ENCODE results near the gene MAS1. TPM values are rescaled to one million over a fixed set of nuclear protein-coding genes. Genes with fewer than 3 reads are reported as not detected.

The MAS1 gene
- total RNA-seq, 4 donors from 2014 or later: not detected

DNA sequence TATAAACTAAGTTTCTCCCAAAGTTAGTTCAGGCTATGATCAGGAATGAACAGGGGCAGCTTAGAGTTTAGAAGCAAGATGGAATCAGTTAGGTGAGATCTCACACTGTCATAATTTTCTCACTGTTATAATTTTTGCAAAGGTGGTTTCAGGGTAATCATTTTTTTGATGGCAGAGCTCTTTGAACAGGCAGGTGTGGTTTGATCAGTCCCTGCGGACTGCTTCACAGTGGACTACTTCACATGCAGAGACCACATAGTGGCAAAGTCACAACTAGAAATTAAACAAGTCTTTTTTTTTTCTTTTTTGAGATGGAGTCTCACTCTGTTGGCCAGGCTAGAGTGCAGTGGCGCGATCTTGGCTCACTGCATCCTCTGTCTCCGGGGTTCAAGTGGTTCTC lies 6.8 kb downstream of the MAS1 start:
- TF ChIP-seq, protein P1, sequence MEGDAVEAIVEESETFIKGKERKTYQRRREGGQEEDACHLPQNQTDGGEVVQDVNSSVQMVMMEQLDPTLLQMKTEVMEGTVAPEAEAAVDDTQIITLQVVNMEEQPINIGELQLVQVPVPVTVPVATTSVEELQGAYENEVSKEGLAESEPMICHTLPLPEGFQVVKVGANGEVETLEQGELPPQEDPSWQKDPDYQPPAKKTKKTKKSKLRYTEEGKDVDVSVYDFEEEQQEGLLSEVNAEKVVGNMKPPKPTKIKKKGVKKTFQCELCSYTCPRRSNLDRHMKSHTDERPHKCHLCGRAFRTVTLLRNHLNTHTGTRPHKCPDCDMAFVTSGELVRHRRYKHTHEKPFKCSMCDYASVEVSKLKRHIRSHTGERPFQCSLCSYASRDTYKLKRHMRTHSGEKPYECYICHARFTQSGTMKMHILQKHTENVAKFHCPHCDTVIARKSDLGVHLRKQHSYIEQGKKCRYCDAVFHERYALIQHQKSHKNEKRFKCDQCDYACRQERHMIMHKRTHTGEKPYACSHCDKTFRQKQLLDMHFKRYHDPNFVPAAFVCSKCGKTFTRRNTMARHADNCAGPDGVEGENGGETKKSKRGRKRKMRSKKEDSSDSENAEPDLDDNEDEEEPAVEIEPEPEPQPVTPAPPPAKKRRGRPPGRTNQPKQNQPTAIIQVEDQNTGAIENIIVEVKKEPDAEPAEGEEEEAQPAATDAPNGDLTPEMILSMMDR (IDR thresholded peaks at IDR 0.05; ENCODE audit: low read depth): no peak

DNA sequence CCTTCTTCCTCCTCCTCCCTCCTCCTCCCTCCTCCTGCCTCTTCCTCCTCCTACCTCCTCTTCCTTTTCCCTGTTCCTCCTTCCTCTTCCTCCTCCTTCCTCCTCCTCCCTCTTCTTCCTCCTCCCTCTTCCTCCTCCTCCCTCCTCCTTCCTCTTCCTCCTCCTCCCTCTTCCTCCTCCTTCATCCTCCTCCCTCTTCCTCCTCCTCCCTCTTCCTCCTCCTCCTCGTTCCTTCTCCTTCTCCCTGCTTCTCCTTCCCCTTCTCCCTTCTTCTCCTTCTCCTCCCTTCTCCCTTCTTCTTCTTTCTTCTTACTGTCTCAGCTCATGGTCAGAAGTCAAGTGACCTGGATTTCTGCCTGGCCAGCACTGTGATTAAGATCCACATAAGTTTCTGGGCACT lies 7.7 kb downstream of the MAS1 start:
- TF ChIP-seq, protein P1 (IDR thresholded peaks at IDR 0.05; ENCODE audit: low read depth): no peak

DNA sequence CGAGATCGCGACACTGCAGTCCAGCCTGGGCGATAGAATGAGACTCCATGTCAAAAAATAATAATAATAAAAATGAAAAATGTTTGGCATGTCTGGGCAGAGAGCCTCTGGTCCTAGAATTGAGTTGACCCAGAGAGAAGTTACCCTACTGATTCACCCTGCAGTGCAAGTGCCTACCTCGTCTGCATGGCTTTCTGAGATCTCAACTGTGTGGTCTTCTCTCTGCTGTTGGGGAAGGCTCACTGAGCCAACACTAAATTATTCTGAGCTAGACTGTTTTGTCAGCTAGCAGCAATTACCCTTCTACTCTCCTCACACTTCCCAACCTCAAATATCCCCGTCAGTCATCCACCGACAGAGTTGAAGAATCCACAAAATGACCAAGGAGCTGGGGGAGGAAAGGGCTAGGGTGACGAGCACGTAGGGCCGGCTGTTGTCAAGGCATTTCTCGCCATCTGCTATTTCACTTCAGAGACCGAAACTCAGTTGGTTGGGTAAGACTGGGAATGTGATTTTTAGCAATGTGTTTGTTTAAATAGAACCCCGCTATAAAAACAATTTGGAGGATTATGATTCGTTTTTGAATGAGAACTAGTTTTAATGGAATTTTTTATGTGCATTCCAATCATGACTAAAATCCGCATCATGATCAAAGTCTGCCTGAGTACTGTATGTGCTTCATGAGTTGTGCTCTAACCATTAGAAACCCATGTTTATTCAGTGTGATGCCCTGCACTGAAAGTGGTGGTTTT lies 9.4 kb downstream of the MAS1 start:
- TF ChIP-seq, protein P1 (IDR thresholded peaks at IDR 0.05; ENCODE audit: low read depth): no peak

DNA sequence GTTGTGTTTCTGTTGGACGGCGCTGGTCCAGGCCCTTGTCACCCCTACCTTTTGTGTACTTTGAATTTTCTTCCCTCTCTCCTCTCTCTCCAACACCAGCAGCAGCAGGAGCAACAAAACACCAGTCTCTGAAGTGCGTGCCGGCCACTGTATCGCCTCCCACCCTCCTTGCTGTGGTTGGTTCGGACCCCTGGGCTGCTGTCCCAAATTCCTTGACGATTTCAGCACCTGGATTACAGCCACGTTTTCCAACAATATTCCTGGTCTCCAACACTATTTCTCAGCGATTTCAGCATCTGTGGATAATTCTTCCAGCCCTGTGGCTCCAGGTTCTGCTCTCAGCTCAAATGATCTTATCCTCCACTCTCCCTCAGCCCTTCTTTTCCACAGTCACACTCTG lies 11.8 kb downstream of the MAS1 start:
- TF ChIP-seq, protein P1 (IDR thresholded peaks at IDR 0.05; ENCODE audit: low read depth): no peak

DNA sequence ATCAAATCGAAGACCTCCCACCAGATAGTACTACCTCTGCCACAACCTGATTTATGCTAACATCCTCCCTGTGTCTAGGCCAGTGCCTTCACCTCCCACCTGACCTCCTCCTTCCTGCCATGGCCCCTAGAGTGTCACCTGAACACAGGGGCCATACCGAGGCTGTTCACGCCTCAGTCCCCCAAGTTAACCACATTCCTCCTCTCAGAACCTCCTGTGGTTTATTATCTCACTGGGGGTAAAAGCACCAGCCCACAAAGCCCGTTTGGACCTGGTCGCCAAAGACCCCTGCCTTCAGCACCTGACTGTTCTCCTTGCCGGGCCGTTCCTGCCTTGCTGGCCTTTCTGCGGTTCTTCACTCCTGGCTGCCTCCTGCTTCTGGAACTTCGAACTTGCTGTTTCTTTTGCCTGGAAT lies 13.7 kb downstream of the MAS1 start:
- TF ChIP-seq, protein P1 (IDR thresholded peaks at IDR 0.05; ENCODE audit: low read depth): no peak

DNA sequence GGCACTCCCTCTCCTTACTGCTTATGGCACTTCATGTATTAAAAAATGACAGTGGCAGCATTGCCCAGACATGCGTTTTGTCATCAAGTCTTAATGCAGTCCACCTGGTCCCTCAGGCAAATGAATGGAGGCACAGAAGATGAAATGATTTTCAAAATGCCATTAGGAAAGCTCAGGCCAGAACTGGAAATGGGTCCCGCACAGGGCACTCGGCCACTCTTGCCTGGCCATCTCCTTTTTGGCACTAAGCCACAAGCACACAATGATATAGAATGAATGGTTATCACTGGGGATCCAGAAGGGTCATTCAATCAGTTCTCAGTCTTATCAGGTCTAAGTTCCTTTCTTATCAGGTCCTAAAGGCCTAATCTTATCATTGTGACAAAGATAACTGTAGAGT lies 15.6 kb downstream of the MAS1 start:
- TF ChIP-seq, protein P1 (IDR thresholded peaks at IDR 0.05; ENCODE audit: low read depth): no peak

DNA sequence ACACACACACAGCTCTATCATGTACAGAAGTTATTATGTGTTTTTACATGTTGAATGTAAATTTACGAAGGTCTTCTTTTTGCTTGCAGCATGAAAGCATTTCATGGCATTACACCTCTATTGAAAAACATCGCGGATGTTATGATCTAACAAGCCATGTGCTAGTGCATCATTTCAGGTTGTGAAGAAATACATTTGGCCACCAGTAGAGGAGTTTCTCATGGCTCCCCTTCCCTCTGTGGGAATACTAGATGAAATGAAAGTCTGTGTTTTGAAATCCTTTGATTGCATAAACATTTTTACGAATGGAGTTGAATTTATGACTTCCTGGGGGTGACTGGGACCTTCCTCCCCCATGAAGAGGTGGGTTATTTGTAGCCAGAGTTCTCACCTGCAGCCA lies 17.7 kb downstream of the MAS1 start:
- TF ChIP-seq, protein P1 (IDR thresholded peaks at IDR 0.05; ENCODE audit: low read depth): no peak
